HG02678 (cell line): ENCODE data around the gene ZCCHC2.
A peak's percentile ranks its signal among the peaks of the same experiment; 100 is the strongest.

Experiments used
- ATAC-seq: cut with Tn5 transposase; IDR thresholded peaks from one replicate; pipeline ENCODE4 v1.9.1; 2021; ENCODE audit warnings: mild to moderate bottlenecking, moderate library complexity; ENCODE audit not compliant: unreplicated experiment

The ZCCHC2 gene

GRCh38 chr18:62574776-62575175 lies 52.0 kb downstream of the ZCCHC2 start:
- no peak for ATAC-seq

- ATAC-seq = no peak
Observed at GRCh38 chr18:62576271-62576670, 53.4 kb downstream of the ZCCHC2 start.

- ATAC-seq = no peak
Observed at GRCh38 chr18:62576845-62577512, 54.2 kb downstream of the ZCCHC2 start.

- no peak for ATAC-seq
Observed at GRCh38 chr18:62577765-62578164, 54.9 kb downstream of the ZCCHC2 start.

- no peak for ATAC-seq
Observed at GRCh38 chr18:62578980-62579511, 56.2 kb downstream of the ZCCHC2 start.

GRCh38 chr18:62583376-62583775 lies 60.6 kb downstream of the ZCCHC2 start:
- no peak for ATAC-seq

- ATAC-seq = peak; percentile 86
Observed at GRCh38 chr18:62584241-62585120, 61.7 kb downstream of the ZCCHC2 start.

- peak; percentile 15 for ATAC-seq
Observed at GRCh38 chr18:62585274-62586150, 62.7 kb downstream of the ZCCHC2 start.

GRCh38 chr18:62586151-62586774 lies 63.4 kb downstream of the ZCCHC2 start:
- ATAC-seq = peak; percentile 75

- ATAC-seq = no peak
Observed at GRCh38 chr18:62586781-62587487, 64.1 kb downstream of the ZCCHC2 start.

- no peak for ATAC-seq
Observed at GRCh38 chr18:62587689-62588088, 64.9 kb downstream of the ZCCHC2 start.

GRCh38 chr18:62588217-62588616 lies 65.4 kb downstream of the ZCCHC2 start:
- no peak for ATAC-seq

GRCh38 chr18:62590799-62591590 lies 68.2 kb downstream of the ZCCHC2 start:
- no peak for ATAC-seq

- ATAC-seq = no peak
Observed at GRCh38 chr18:62596145-62597005, 73.5 kb downstream of the ZCCHC2 start.

GRCh38 chr18:62601871-62602270 lies 79.0 kb downstream of the ZCCHC2 start:
- no peak for ATAC-seq

- no peak for ATAC-seq
Observed at GRCh38 chr18:62602706-62603105, 79.9 kb downstream of the ZCCHC2 start.

GRCh38 chr18:62603211-62603610 lies 80.4 kb downstream of the ZCCHC2 start:
- no peak for ATAC-seq

GRCh38 chr18:62603979-62604378 lies 81.2 kb downstream of the ZCCHC2 start:
- no peak for ATAC-seq
